ENCODE data around the gene TEC. TPM values are rescaled to one million over a fixed set of nuclear protein-coding genes. Genes with fewer than 3 reads are reported as not detected.
"Not testable (repeated sequence)": the region's sequence is repeated elsewhere in the genome, so short reads cannot be mapped to it uniquely, and the experiment has no call there.

TEC gene
- total RNA-seq, 1 donor from 2014 or later: 0.21 TPM

GRCh38 chr4:48295116-48295515, 25.5 kb upstream of the TEC start:
- H3K9me3 Mint-ChIP-seq: peaks cover 3% of the 10 kb centered on the region
- TF ChIP-seq, protein P1, sequence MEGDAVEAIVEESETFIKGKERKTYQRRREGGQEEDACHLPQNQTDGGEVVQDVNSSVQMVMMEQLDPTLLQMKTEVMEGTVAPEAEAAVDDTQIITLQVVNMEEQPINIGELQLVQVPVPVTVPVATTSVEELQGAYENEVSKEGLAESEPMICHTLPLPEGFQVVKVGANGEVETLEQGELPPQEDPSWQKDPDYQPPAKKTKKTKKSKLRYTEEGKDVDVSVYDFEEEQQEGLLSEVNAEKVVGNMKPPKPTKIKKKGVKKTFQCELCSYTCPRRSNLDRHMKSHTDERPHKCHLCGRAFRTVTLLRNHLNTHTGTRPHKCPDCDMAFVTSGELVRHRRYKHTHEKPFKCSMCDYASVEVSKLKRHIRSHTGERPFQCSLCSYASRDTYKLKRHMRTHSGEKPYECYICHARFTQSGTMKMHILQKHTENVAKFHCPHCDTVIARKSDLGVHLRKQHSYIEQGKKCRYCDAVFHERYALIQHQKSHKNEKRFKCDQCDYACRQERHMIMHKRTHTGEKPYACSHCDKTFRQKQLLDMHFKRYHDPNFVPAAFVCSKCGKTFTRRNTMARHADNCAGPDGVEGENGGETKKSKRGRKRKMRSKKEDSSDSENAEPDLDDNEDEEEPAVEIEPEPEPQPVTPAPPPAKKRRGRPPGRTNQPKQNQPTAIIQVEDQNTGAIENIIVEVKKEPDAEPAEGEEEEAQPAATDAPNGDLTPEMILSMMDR (conservative IDR thresholded peaks at IDR 0.05): no peak
- no peak overlapping the region for H3K4me3 Mint-ChIP-seq
- no peak overlapping the region for H3K27ac Mint-ChIP-seq (ENCODE audit: unreplicated experiment)
- H3K27me3 Mint-ChIP-seq (ENCODE audit: low read depth): no peaks in the 10 kb centered on the region
- DNase-seq (ENCODE audit: low read depth, low spot score): no peak
- H3K36me3 Mint-ChIP-seq (ENCODE audit: low read depth): no peaks in the 10 kb centered on the region
- no peaks in the 10 kb centered on the region for H3K4me1 Mint-ChIP-seq

GRCh38 chr4:48292218-48292790, 22.7 kb upstream of the TEC start:
- not testable (repeated sequence) for H3K27me3 Mint-ChIP-seq (ENCODE audit: low read depth); H3K4me1 Mint-ChIP-seq; DNase-seq (ENCODE audit: low read depth, low spot score); H3K27ac Mint-ChIP-seq (ENCODE audit: unreplicated experiment); H3K4me3 Mint-ChIP-seq; H3K9me3 Mint-ChIP-seq; H3K36me3 Mint-ChIP-seq (ENCODE audit: low read depth)

- Mint-ChIP-seq H3K27ac (ENCODE audit: unreplicated experiment) (no peak overlapping the region), H3K36me3 (ENCODE audit: low read depth) (no peaks in the 10 kb centered on the region), H3K4me3 (no peak overlapping the region), H3K4me1 (no peaks in the 10 kb centered on the region), H3K9me3 (peaks cover 8% of the 10 kb centered on the region), H3K27me3 (ENCODE audit: low read depth) (peaks cover 6% of the 10 kb centered on the region)
- TF ChIP-seq, protein P1 (conservative IDR thresholded peaks at IDR 0.05): peak; percentile 60
- DNase-seq (ENCODE audit: low read depth, low spot score): no peak
Observed at GRCh38 chr4:48290146-48290772, 20.6 kb upstream of the TEC start.

GRCh38 chr4:48286060-48286459, 16.4 kb upstream of the TEC start:
- DNase-seq (ENCODE audit: low read depth, low spot score); H3K27ac Mint-ChIP-seq (ENCODE audit: unreplicated experiment); H3K4me3 Mint-ChIP-seq; H3K4me1 Mint-ChIP-seq; H3K36me3 Mint-ChIP-seq (ENCODE audit: low read depth): not testable (repeated sequence)
- Mint-ChIP-seq H3K27me3 (ENCODE audit: low read depth) (peaks cover 40% of the 10 kb centered on the region), H3K9me3 (peaks cover 16% of the 10 kb centered on the region)

GRCh38 chr4:48285640-48286039, 16.0 kb upstream of the TEC start:
- not testable (repeated sequence) for H3K36me3 Mint-ChIP-seq (ENCODE audit: low read depth); H3K27ac Mint-ChIP-seq (ENCODE audit: unreplicated experiment); H3K4me1 Mint-ChIP-seq; DNase-seq (ENCODE audit: low read depth, low spot score); H3K4me3 Mint-ChIP-seq
- Mint-ChIP-seq H3K9me3 (peaks cover 16% of the 10 kb centered on the region), H3K27me3 (ENCODE audit: low read depth) (peaks cover 41% of the 10 kb centered on the region)

DNA sequence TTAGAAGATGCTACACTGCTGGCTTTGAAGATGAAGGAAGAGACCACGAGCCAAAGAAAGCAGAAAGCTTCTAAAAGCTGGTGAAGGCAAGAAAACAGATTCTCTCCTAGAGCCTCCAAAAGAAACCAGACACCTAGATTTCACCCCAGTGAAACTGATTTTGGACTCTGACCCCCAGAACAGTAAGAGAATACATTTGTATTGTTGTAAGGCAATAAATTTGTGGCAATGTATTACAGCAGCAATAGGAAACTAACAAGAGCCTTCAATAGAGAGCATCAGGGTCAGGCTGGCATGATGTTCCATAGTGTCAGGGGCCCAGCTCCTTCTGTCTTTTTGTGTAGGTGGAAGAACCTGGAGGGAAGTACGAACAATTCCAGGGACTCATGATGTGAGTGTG, 6.0 kb upstream of the TEC start:
- TF ChIP-seq, protein P1 (conservative IDR thresholded peaks at IDR 0.05): no peak
- H3K9me3 Mint-ChIP-seq: no peaks in the 10 kb centered on the region
- no peak overlapping the region for H3K4me3 Mint-ChIP-seq
- H3K4me1 Mint-ChIP-seq: no peaks in the 10 kb centered on the region
- H3K36me3 Mint-ChIP-seq (ENCODE audit: low read depth): no peaks in the 10 kb centered on the region
- H3K27ac Mint-ChIP-seq (ENCODE audit: unreplicated experiment): no peak overlapping the region
- DNase-seq (ENCODE audit: low read depth, low spot score): no peak
- peaks cover 16% of the 10 kb centered on the region for H3K27me3 Mint-ChIP-seq (ENCODE audit: low read depth)

DNA sequence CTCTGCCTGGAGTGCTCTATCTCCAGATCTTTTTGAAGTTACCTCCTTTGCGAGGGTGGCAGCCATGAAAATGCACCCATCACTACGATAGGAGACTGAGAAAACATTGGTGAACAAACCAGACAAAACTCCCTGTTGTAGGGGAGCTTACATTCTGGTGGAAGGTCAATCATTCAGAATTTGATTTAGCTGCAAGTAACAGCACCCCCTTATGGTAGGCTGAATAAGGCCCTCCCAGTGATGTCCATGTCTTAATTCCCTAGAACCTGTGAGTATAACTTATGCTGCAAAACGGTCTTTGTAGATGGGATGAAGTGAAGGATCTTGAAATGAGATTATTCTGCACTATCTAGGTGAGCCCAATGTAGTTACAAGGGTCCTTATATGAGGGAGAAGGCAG, 5.6 kb upstream of the TEC start:
- H3K27ac Mint-ChIP-seq (ENCODE audit: unreplicated experiment): no peak overlapping the region
- TF ChIP-seq, protein P1 (conservative IDR thresholded peaks at IDR 0.05): peak; percentile 37
- H3K36me3 Mint-ChIP-seq (ENCODE audit: low read depth): no peaks in the 10 kb centered on the region
- peaks cover 20% of the 10 kb centered on the region for H3K27me3 Mint-ChIP-seq (ENCODE audit: low read depth)
- H3K9me3 Mint-ChIP-seq: no peaks in the 10 kb centered on the region
- DNase-seq (ENCODE audit: low read depth, low spot score): no peak
- no peak overlapping the region for H3K4me3 Mint-ChIP-seq
- peaks cover 3% of the 10 kb centered on the region for H3K4me1 Mint-ChIP-seq

Measured in neural crest cell (in vitro differentiated cells).